Right renal cortex interstitium (tissue), 3 donors: Measurements from ENCODE around the gene TREH. TPM values are rescaled to one million over a fixed set of nuclear protein-coding genes. Genes with fewer than 3 reads are reported as not detected.

Experiments used
- DNase-seq, 3 donors: peaks; one replicate each; pipeline ENCODE4 v3.0.0-alpha.2; 2013; ENCODE audit warnings: low read depth in 3 of 3, low spot score in 2 of 3
- polyA plus RNA-seq, 3 donors: library from polyadenylated mRNA; unstranded; fragments of 120-200 nt; gene quantifications; one replicate each; pipeline ENCODE4 v1.2.1, GENCODE V29; 2013; ENCODE audit not compliant: insufficient read length in 3 of 3

Gene TREH
- polyA plus RNA-seq, 3 donors = 0.64 to 1.8 (median 0.75) TPM

- no peak for DNase-seq
These were observed 27.6 kb downstream of the TREH start for GRCh38 chr11:118651820-118652219.

GRCh38 chr11:118650366-118650765 is 29.1 kb downstream of the TREH start:
- no peak for DNase-seq

GRCh38 chr11:118649941-118650340 is 29.5 kb downstream of the TREH start:
- DNase-seq = no peak

GRCh38 chr11:118648291-118648690 is 31.2 kb downstream of the TREH start:
- DNase-seq = no peak

GRCh38 chr11:118646393-118646792 is 33.1 kb downstream of the TREH start:
- DNase-seq = no peak

GRCh38 chr11:118645066-118645715 is 34.3 kb downstream of the TREH start:
- no peak for DNase-seq

GRCh38 chr11:118644496-118644895 is 35.0 kb downstream of the TREH start:
- no peak for DNase-seq

GRCh38 chr11:118643995-118644345 is 35.5 kb downstream of the TREH start:
- no peak for DNase-seq

GRCh38 chr11:118643142-118643994 is 36.1 kb downstream of the TREH start:
- no peak for DNase-seq

- DNase-seq = no peak
These were observed 37.9 kb downstream of the TREH start for GRCh38 chr11:118641397-118642019.

GRCh38 chr11:118640332-118641154 is 38.9 kb downstream of the TREH start:
- DNase-seq = no peak

- DNase-seq = no peak
These were observed 39.6 kb downstream of the TREH start for GRCh38 chr11:118639899-118640298.

- no peak for DNase-seq
These were observed 40.7 kb downstream of the TREH start for GRCh38 chr11:118638726-118639125.

GRCh38 chr11:118636569-118637290 is 42.7 kb downstream of the TREH start:
- DNase-seq = no peak

- no peak for DNase-seq
These were observed 43.8 kb downstream of the TREH start for GRCh38 chr11:118635642-118636041.

GRCh38 chr11:118635237-118635591 is 44.2 kb downstream of the TREH start:
- no peak for DNase-seq

GRCh38 chr11:118634431-118635236 is 44.8 kb downstream of the TREH start:
- no peak for DNase-seq

- no peak for DNase-seq
These were observed 45.5 kb downstream of the TREH start for GRCh38 chr11:118633979-118634378.

GRCh38 chr11:118633319-118633690 is 46.1 kb downstream of the TREH start:
- DNase-seq = no peak
